GM19467 (cell line): ENCODE data around the gene KCNMA1.

ENCODE experiments used
- ATAC-seq: cut with Tn5 transposase; IDR thresholded peaks from one replicate; pipeline ENCODE4 v1.9.1; 2021; ENCODE audit warnings: mild to moderate bottlenecking, moderate library complexity; ENCODE audit not compliant: unreplicated experiment

KCNMA1 gene

GRCh38 chr10:77461636-77462296, 175.8 kb downstream of the KCNMA1 start:
- no peak for ATAC-seq

GRCh38 chr10:77459905-77460304, 177.7 kb downstream of the KCNMA1 start:
- no peak for ATAC-seq

- ATAC-seq, result no peak
Observed at GRCh38 chr10:77458986-77459590, 178.5 kb downstream of the KCNMA1 start.

GRCh38 chr10:77457721-77458120, 179.9 kb downstream of the KCNMA1 start:
- no peak for ATAC-seq

- ATAC-seq, result no peak
Observed at GRCh38 chr10:77457266-77457665, 180.3 kb downstream of the KCNMA1 start.

- no peak for ATAC-seq
Observed at GRCh38 chr10:77456414-77456813, 181.2 kb downstream of the KCNMA1 start.

GRCh38 chr10:77455561-77455960, 182.0 kb downstream of the KCNMA1 start:
- ATAC-seq, result no peak

GRCh38 chr10:77452952-77453564, 184.6 kb downstream of the KCNMA1 start:
- no peak for ATAC-seq

- no peak for ATAC-seq
Observed at GRCh38 chr10:77451886-77452285, 185.7 kb downstream of the KCNMA1 start.

GRCh38 chr10:77448226-77448625, 189.4 kb downstream of the KCNMA1 start:
- no peak for ATAC-seq

- ATAC-seq, result no peak
Observed at GRCh38 chr10:77446700-77447099, 190.9 kb downstream of the KCNMA1 start.

- ATAC-seq, result no peak
Observed at GRCh38 chr10:77445547-77445946, 192.1 kb downstream of the KCNMA1 start.

- ATAC-seq, result no peak
Observed at GRCh38 chr10:77444041-77444440, 193.6 kb downstream of the KCNMA1 start.

GRCh38 chr10:77442699-77443189, 194.9 kb downstream of the KCNMA1 start:
- no peak for ATAC-seq

GRCh38 chr10:77441353-77442166, 196.0 kb downstream of the KCNMA1 start:
- ATAC-seq, result no peak

GRCh38 chr10:77436257-77436975, 201.2 kb downstream of the KCNMA1 start:
- no peak for ATAC-seq

GRCh38 chr10:77433546-77433945, 204.1 kb downstream of the KCNMA1 start:
- ATAC-seq, result no peak

GRCh38 chr10:77431980-77432797, 205.4 kb downstream of the KCNMA1 start:
- no peak for ATAC-seq

GRCh38 chr10:77431209-77431611, 206.4 kb downstream of the KCNMA1 start:
- ATAC-seq, result no peak

GRCh38 chr10:77430530-77430929, 207.1 kb downstream of the KCNMA1 start:
- no peak for ATAC-seq
